Fibroblast of lung (primary cell): ENCODE results near the gene U2AF2.

Experiments
- EZH2 ChIP-seq: IDR thresholded peaks from 2 replicates; pipeline ENCODE4 v1.5.1; 2012; ENCODE audit warnings: low read length, control low read depth, mild to moderate bottlenecking; ENCODE audit errors: missing control alignments
- TF ChIP-seq, protein P1 (sequence below), 2 donors: IDR thresholded peaks in 1 of 2; conservative IDR thresholded peaks in 1 of 2; 1 replicate in 1 of 2; 2 replicates in 1 of 2; pipeline ENCODE4 v1.5.1; 2011 to 2012; ENCODE audit warnings: low read length in 2 of 2, control low read depth in 1 of 2, inconsistent platforms in 1 of 2, low read depth in 1 of 2, mild to moderate bottlenecking in 1 of 2

DNA sequence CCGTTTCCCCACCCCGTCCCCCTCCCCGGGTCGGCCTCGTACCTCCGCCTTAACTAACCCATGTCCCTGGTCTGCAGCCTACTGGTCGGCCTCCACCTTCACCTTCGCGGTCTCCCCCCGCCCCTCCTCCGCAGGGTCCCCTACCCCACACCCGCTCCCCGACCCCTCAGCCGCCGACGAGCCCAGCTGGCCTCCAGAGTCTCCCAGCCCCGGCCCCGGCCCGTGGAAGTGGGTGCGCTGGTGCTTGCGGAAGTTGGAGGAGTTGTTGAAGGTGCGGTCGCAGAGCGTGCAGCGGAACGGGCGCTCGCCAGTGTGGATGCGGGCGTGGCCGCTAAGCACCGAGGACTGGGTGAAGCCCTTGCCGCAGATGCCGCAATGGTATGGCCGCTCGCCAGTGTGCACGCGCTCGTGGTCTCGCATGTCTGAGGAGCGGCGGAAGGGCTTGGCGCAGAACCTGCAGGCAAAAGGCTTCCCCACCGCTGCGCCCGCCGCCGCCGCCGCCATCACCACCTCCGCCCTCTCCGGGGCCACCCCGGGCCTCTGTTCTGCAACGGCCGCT, 33.1 kb upstream of the U2AF2 start:
- TF ChIP-seq EZH2, result no peak
- TF ChIP-seq, protein P1, sequence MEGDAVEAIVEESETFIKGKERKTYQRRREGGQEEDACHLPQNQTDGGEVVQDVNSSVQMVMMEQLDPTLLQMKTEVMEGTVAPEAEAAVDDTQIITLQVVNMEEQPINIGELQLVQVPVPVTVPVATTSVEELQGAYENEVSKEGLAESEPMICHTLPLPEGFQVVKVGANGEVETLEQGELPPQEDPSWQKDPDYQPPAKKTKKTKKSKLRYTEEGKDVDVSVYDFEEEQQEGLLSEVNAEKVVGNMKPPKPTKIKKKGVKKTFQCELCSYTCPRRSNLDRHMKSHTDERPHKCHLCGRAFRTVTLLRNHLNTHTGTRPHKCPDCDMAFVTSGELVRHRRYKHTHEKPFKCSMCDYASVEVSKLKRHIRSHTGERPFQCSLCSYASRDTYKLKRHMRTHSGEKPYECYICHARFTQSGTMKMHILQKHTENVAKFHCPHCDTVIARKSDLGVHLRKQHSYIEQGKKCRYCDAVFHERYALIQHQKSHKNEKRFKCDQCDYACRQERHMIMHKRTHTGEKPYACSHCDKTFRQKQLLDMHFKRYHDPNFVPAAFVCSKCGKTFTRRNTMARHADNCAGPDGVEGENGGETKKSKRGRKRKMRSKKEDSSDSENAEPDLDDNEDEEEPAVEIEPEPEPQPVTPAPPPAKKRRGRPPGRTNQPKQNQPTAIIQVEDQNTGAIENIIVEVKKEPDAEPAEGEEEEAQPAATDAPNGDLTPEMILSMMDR (conservative IDR thresholded peaks at IDR 0.05 in 1 of 2, IDR thresholded peaks at IDR 0.05 in 1 of 2; ENCODE audit: low read depth in 1 of 2, low read length in 2 of 2), result no peak
